ENCODE data around the gene HS6ST2.
"Not testable (repeated sequence)": the region's sequence is repeated elsewhere in the genome, so short reads cannot be mapped to it uniquely, and the experiment has no call there.

HS6ST2 gene

DNA sequence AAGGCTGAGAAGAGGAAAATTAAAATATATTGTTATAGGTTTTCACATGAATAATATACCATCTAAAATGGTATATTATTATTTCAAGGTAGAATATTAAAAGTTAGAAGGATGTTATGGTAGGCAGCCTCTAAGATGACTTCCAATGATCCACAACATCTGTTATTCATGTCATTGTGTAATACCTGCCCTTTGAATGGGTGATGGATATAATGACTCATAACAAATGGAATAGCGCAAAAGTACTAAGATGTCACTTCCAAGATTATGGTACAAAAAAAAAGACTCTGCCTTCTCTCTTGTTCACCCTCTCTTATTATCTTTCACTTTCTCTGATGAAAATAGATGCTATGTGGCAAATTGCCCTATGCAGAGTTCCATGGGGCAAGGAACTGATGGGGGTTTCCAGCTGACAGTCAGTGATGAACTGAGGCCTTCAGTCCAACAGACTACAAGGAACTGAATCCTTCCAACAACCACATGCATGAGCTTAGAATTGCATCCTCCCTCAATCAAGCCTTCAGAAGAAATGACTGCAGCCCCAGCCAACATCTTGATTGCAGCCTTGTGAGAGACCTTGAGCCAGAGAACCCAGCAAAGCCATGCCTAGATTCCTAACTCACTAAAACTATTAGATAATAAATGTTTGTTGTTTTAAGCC lies 57.7 kb downstream of the HS6ST2 start:
- DNase-seq (ENCODE audit: low spot score), result no peak
- no peak overlapping the region for H3K4ac ChIP-seq (ENCODE audit: low read length)
- WGBS, 2 donors (ENCODE audit: extremely low coverage in 2 of 2, insufficient read length in 2 of 2, insufficient replicate concordance in 1 of 2), result no CpG with 5 or more reads among the region's 1 CpG
- H3K4me2 ChIP-seq (ENCODE audit: insufficient read depth, low read length, poor library complexity, severe bottlenecking), result no peak overlapping the region
- H2BK15ac ChIP-seq (ENCODE audit: low read length), result no peak overlapping the region
- H3K79me1 ChIP-seq (ENCODE audit: low read depth, low read length), result no peaks in the 10 kb centered on the region
- H2AFZ ChIP-seq (ENCODE audit: low read length), result no peak overlapping the region
- no peak overlapping the region for H2BK120ac ChIP-seq (ENCODE audit: low read depth, low read length)
- H3K36me3 ChIP-seq (replicated peaks in 1 of 2; ENCODE audit: control insufficient read depth in 2 of 2, insufficient read depth in 2 of 2, low read length in 2 of 2), result no peaks in the 10 kb centered on the region
- no peak overlapping the region for H3K14ac ChIP-seq (ENCODE audit: low read length)
- no peak overlapping the region for H2BK12ac ChIP-seq (ENCODE audit: low read length)
- H3K9ac ChIP-seq (ENCODE audit: low read depth, low read length, poor library complexity), result no peak overlapping the region
- H3K9me3 ChIP-seq (replicated peaks in 1 of 2; ENCODE audit: control insufficient read depth in 2 of 2, insufficient read depth in 1 of 2, low read depth in 1 of 2, low read length in 2 of 2), result no peaks in the 10 kb centered on the region
- no peaks in the 10 kb centered on the region for H3K4me1 ChIP-seq (ENCODE audit: control insufficient read depth in 2 of 2, insufficient read depth in 1 of 2, low read depth in 1 of 2, low read length in 2 of 2)
- no peak overlapping the region for H3K27ac ChIP-seq (replicated peaks; ENCODE audit: low read length)
- no peak overlapping the region for H2BK5ac ChIP-seq (ENCODE audit: low read length)
- H2AK5ac ChIP-seq (ENCODE audit: low read depth, low read length), result no peak overlapping the region
- no peak overlapping the region for H3K23ac ChIP-seq (ENCODE audit: low read depth, low read length, poor library complexity)
- no peaks in the 10 kb centered on the region for H3K27me3 ChIP-seq (ENCODE audit: control insufficient read depth in 3 of 3, insufficient read depth in 3 of 3, low read depth in 1 of 3, low read length in 3 of 3)
- no peak overlapping the region for H4K8ac ChIP-seq (ENCODE audit: low read depth, low read length)
- no peak overlapping the region for H3K4me3 ChIP-seq (ENCODE audit: low read length in 2 of 2)
- no peak overlapping the region for H3K18ac ChIP-seq (ENCODE audit: low read length)
- H4K91ac ChIP-seq (ENCODE audit: low read depth, low read length, poor library complexity), result no peak overlapping the region

- H3K4me1 ChIP-seq (ENCODE audit: control insufficient read depth in 2 of 2, insufficient read depth in 1 of 2, low read depth in 1 of 2, low read length in 2 of 2), result no peaks in the 10 kb centered on the region
- H2BK12ac ChIP-seq (ENCODE audit: low read length), result no peak overlapping the region
- no peak overlapping the region for H2BK120ac ChIP-seq (ENCODE audit: low read depth, low read length)
- no peak overlapping the region for H2AK5ac ChIP-seq (ENCODE audit: low read depth, low read length)
- no peaks in the 10 kb centered on the region for H3K79me1 ChIP-seq (ENCODE audit: low read depth, low read length)
- H3K9me3 ChIP-seq (replicated peaks in 1 of 2; ENCODE audit: control insufficient read depth in 2 of 2, insufficient read depth in 1 of 2, low read depth in 1 of 2, low read length in 2 of 2), result no peaks in the 10 kb centered on the region
- no peak overlapping the region for H3K18ac ChIP-seq (ENCODE audit: low read length)
- no peaks in the 10 kb centered on the region for H3K36me3 ChIP-seq (replicated peaks in 1 of 2; ENCODE audit: control insufficient read depth in 2 of 2, insufficient read depth in 2 of 2, low read length in 2 of 2)
- no peak overlapping the region for H3K23ac ChIP-seq (ENCODE audit: low read depth, low read length, poor library complexity)
- H4K8ac ChIP-seq (ENCODE audit: low read depth, low read length), result no peak overlapping the region
- no peak overlapping the region for H3K14ac ChIP-seq (ENCODE audit: low read length)
- H3K4me3 ChIP-seq (ENCODE audit: low read length in 2 of 2), result no peak overlapping the region
- no peak overlapping the region for H3K4ac ChIP-seq (ENCODE audit: low read length)
- no peak overlapping the region for H3K9ac ChIP-seq (ENCODE audit: low read depth, low read length, poor library complexity)
- no peaks in the 10 kb centered on the region for H3K27me3 ChIP-seq (ENCODE audit: control insufficient read depth in 3 of 3, insufficient read depth in 3 of 3, low read depth in 1 of 3, low read length in 3 of 3)
- H4K91ac ChIP-seq (ENCODE audit: low read depth, low read length, poor library complexity), result no peak overlapping the region
- H2BK5ac ChIP-seq (ENCODE audit: low read length), result no peak overlapping the region
- H3K4me2 ChIP-seq (ENCODE audit: insufficient read depth, low read length, poor library complexity, severe bottlenecking), result no peak overlapping the region
- H2BK15ac ChIP-seq (ENCODE audit: low read length), result no peak overlapping the region
- DNase-seq (ENCODE audit: low spot score), result no peak
- H3K27ac ChIP-seq (replicated peaks; ENCODE audit: low read length), result no peak overlapping the region
- no peak overlapping the region for H2AFZ ChIP-seq (ENCODE audit: low read length)
Measured at GRCh38 chrX:132887569-132887968, 70.9 kb downstream of the HS6ST2 start.

DNA sequence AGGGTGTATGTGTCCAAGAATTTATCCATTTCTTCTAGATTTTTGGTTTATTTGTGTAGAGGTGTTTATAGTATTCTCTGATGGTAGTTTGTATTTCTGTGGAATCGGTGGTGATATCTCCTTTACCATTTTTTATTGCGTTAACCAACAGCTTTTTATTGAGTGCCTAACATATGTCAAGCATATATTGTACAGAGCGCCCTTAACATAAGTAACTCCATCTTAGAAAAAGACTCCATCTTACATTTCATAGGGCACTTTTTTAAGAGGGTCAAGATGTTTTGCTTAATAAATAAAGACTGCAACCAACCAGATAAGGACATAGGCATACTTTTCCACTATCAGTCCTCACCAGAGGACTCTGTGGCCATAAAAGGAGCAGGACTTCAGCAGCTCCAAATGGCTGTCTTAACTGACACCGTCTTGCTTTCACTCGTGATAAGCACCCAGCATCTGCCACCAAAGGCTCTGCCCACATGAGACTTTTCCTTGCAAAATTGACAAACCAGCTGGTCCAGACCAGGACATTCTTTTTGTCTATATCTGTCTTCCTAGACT lies 75.0 kb downstream of the HS6ST2 start:
- peaks cover under 1 to 7% of the 10 kb centered on the region in 2 donors for H3K4me1 ChIP-seq (ENCODE audit: control insufficient read depth in 2 of 2, insufficient read depth in 1 of 2, low read depth in 1 of 2, low read length in 2 of 2)
- no peak overlapping the region for H2AFZ ChIP-seq (ENCODE audit: low read length)
- no peak overlapping the region for H3K27ac ChIP-seq (replicated peaks; ENCODE audit: low read length)
- H3K4ac ChIP-seq (ENCODE audit: low read length), result no peak overlapping the region
- no peaks in the 10 kb centered on the region for H3K9me3 ChIP-seq (replicated peaks in 1 of 2; ENCODE audit: control insufficient read depth in 2 of 2, insufficient read depth in 1 of 2, low read depth in 1 of 2, low read length in 2 of 2)
- H3K14ac ChIP-seq (ENCODE audit: low read length), result no peak overlapping the region
- H2BK5ac ChIP-seq (ENCODE audit: low read length), result no peak overlapping the region
- H2BK15ac ChIP-seq (ENCODE audit: low read length), result no peak overlapping the region
- no peak overlapping the region for H4K91ac ChIP-seq (ENCODE audit: low read depth, low read length, poor library complexity)
- no peak overlapping the region for H2BK12ac ChIP-seq (ENCODE audit: low read length)
- H3K27me3 ChIP-seq (ENCODE audit: control insufficient read depth in 3 of 3, insufficient read depth in 3 of 3, low read depth in 1 of 3, low read length in 3 of 3), result no peaks in the 10 kb centered on the region
- no peak overlapping the region for H4K8ac ChIP-seq (ENCODE audit: low read depth, low read length)
- no peak overlapping the region for H3K4me3 ChIP-seq (ENCODE audit: low read length in 2 of 2)
- H3K36me3 ChIP-seq (replicated peaks in 1 of 2; ENCODE audit: control insufficient read depth in 2 of 2, insufficient read depth in 2 of 2, low read length in 2 of 2), result no peaks in the 10 kb centered on the region
- no peak overlapping the region for H3K9ac ChIP-seq (ENCODE audit: low read depth, low read length, poor library complexity)
- H3K18ac ChIP-seq (ENCODE audit: low read length), result no peak overlapping the region
- no peak overlapping the region for H2AK5ac ChIP-seq (ENCODE audit: low read depth, low read length)
- no peak overlapping the region for H3K4me2 ChIP-seq (ENCODE audit: insufficient read depth, low read length, poor library complexity, severe bottlenecking)
- no peak for DNase-seq (ENCODE audit: low spot score)
- WGBS, 2 donors (ENCODE audit: extremely low coverage in 2 of 2, insufficient read length in 2 of 2, insufficient replicate concordance in 1 of 2), result no CpG with 5 or more reads among the region's 5 CpGs
- no peak overlapping the region for H3K23ac ChIP-seq (ENCODE audit: low read depth, low read length, poor library complexity)
- no peak overlapping the region for H2BK120ac ChIP-seq (ENCODE audit: low read depth, low read length)
- H3K79me1 ChIP-seq (ENCODE audit: low read depth, low read length), result no peaks in the 10 kb centered on the region

DNA sequence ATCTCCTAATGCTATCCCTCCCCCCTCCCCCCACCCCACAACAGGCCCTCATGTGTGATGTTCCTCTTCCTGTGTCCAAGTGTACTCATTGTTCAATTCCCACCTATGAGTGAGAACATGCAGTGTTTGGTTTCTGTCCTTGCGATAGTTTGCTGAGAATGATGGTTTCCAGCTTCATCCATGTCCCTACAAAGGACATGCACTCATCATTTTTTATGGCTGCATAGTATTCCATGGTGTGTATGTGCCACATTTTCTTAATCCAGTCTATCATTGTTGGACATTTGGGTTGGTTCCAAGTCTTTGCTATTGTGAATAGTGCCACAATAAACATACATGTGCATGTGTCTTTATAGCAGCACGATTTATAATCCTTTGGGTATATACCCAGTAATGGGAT lies 77.7 kb downstream of the HS6ST2 start:
- not testable (repeated sequence) for H2AK5ac ChIP-seq (ENCODE audit: low read depth, low read length); H2BK5ac ChIP-seq (ENCODE audit: low read length); H2BK12ac ChIP-seq (ENCODE audit: low read length); H4K8ac ChIP-seq (ENCODE audit: low read depth, low read length); H3K18ac ChIP-seq (ENCODE audit: low read length); H3K9ac ChIP-seq (ENCODE audit: low read depth, low read length, poor library complexity); H3K23ac ChIP-seq (ENCODE audit: low read depth, low read length, poor library complexity); H3K9me3 ChIP-seq (replicated peaks in 1 of 2; ENCODE audit: control insufficient read depth in 2 of 2, insufficient read depth in 1 of 2, low read depth in 1 of 2, low read length in 2 of 2); H3K4me2 ChIP-seq (ENCODE audit: insufficient read depth, low read length, poor library complexity, severe bottlenecking); H2AFZ ChIP-seq (ENCODE audit: low read length); H3K27me3 ChIP-seq (ENCODE audit: control insufficient read depth in 3 of 3, insufficient read depth in 3 of 3, low read depth in 1 of 3, low read length in 3 of 3); H3K4me3 ChIP-seq (ENCODE audit: low read length in 2 of 2); H4K91ac ChIP-seq (ENCODE audit: low read depth, low read length, poor library complexity); DNase-seq (ENCODE audit: low spot score); H3K36me3 ChIP-seq (replicated peaks in 1 of 2; ENCODE audit: control insufficient read depth in 2 of 2, insufficient read depth in 2 of 2, low read length in 2 of 2); H2BK120ac ChIP-seq (ENCODE audit: low read depth, low read length); H3K4ac ChIP-seq (ENCODE audit: low read length); H3K27ac ChIP-seq (replicated peaks; ENCODE audit: low read length); H3K14ac ChIP-seq (ENCODE audit: low read length); H2BK15ac ChIP-seq (ENCODE audit: low read length); H3K79me1 ChIP-seq (ENCODE audit: low read depth, low read length)
- peaks cover 17 to 19% of the 10 kb centered on the region in 2 donors for H3K4me1 ChIP-seq (ENCODE audit: control insufficient read depth in 2 of 2, insufficient read depth in 1 of 2, low read depth in 1 of 2, low read length in 2 of 2)
- WGBS, 2 donors (ENCODE audit: extremely low coverage in 2 of 2, insufficient read length in 2 of 2, insufficient replicate concordance in 1 of 2), result no CpG with 5 or more reads among the region's 2 CpGs

Measured in neuronal stem cell (in vitro differentiated cells).